ENCODE results near the gene NPVF. TPM values are rescaled to one million over a fixed set of nuclear protein-coding genes. Genes with fewer than 3 reads are reported as not detected.

Gene NPVF
- total RNA-seq, 1 donor from 2014 or later = not detected

DNA sequence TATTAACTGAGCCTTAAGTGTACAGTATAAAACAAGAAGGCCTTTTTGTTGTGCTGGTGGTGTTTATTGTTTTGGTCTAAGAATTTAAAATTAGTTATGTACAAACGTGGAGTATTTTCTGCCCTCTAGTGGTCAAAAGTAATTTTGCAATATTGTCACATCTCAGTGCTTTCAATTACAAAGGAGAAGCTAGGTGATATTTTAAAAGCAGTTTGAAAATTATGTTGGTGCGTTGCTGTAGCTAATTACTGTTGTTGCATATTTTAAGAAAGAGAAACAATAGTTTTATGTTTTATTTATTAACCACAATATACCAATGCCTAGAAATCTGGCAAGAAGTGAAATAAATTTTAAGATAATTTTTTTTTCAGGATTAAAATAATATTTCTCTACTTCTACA lies 11.4 kb downstream of the NPVF start:
- Histone ChIP-seq H3K27ac (replicated peaks) (no peak overlapping the region), H3K9me3 (replicated peaks) (no peaks in the 10 kb centered on the region), H3K4me3 (no peak overlapping the region), H3K27me3 (ENCODE audit: low read depth) (peaks cover 57% of the 10 kb centered on the region), H3K36me3 (no peaks in the 10 kb centered on the region), H3K4me1 (no peaks in the 10 kb centered on the region)
- intact Hi-C loops (cut with micrococcal nuclease) = no loop called here
- TF ChIP-seq, protein P1, sequence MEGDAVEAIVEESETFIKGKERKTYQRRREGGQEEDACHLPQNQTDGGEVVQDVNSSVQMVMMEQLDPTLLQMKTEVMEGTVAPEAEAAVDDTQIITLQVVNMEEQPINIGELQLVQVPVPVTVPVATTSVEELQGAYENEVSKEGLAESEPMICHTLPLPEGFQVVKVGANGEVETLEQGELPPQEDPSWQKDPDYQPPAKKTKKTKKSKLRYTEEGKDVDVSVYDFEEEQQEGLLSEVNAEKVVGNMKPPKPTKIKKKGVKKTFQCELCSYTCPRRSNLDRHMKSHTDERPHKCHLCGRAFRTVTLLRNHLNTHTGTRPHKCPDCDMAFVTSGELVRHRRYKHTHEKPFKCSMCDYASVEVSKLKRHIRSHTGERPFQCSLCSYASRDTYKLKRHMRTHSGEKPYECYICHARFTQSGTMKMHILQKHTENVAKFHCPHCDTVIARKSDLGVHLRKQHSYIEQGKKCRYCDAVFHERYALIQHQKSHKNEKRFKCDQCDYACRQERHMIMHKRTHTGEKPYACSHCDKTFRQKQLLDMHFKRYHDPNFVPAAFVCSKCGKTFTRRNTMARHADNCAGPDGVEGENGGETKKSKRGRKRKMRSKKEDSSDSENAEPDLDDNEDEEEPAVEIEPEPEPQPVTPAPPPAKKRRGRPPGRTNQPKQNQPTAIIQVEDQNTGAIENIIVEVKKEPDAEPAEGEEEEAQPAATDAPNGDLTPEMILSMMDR (IDR thresholded peaks at IDR 0.05; ENCODE audit: borderline replicate concordance) = peak; percentile 85
- no peak for DNase-seq

DNA sequence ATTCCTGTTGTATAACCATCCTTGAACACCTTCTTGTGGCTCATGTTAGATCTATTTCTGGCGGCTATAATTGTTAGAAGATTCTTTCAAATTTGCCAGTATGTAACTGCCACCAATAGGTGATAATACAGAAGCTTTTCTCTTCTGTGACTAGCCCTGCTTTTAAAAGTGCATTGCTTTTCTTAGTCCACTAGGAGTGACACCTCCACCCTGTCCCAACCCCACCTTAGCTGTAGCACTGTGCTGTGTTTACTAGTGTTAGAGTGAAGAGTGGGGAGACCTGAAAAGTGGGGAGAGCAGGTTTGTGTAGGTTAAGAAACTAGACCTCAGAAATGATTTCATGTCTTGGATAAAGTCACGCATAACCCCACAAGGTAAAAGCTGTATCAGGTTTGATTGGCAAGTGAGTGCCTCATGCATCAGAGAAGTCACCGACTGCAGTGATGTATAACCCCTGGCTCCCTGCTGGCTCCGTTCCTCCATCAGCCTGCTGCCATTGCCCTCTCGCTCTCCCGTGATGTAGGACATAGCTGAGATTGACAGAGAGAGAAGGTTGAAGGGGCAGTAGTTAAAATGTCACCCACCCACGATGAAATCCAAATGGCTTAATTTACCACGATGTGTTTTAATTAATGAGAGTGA lies 12.5 kb downstream of the NPVF start:
- Histone ChIP-seq H3K4me3 (no peak overlapping the region), H3K36me3 (no peaks in the 10 kb centered on the region), H3K9me3 (replicated peaks) (no peaks in the 10 kb centered on the region), H3K27me3 (ENCODE audit: low read depth) (peaks cover 47% of the 10 kb centered on the region), H3K27ac (replicated peaks) (no peak overlapping the region), H3K4me1 (no peaks in the 10 kb centered on the region)
- TF ChIP-seq, protein P1 (IDR thresholded peaks at IDR 0.05; ENCODE audit: borderline replicate concordance) = no peak
- DNase-seq = no peak
- intact Hi-C loops (cut with micrococcal nuclease) = no loop called here

- Histone ChIP-seq H3K4me1 (no peaks in the 10 kb centered on the region), H3K27ac (replicated peaks) (no peak overlapping the region), H3K9me3 (replicated peaks) (peaks cover 11% of the 10 kb centered on the region), H3K4me3 (no peak overlapping the region), H3K36me3 (no peaks in the 10 kb centered on the region), H3K27me3 (ENCODE audit: low read depth) (peaks cover 18% of the 10 kb centered on the region)
- no peak for DNase-seq
- intact Hi-C loops (cut with micrococcal nuclease) = no loop called here
- TF ChIP-seq, protein P1 (IDR thresholded peaks at IDR 0.05; ENCODE audit: borderline replicate concordance) = no peak
Observed at GRCh38 chr7:25208525-25209221, 19.6 kb downstream of the NPVF start.

GRCh38 chr7:25207887-25208286 lies 20.4 kb downstream of the NPVF start:
- no peak for DNase-seq
- H3K4me3 ChIP-seq = no peak overlapping the region
- no peaks in the 10 kb centered on the region for H3K36me3 ChIP-seq
- no peak overlapping the region for H3K27ac ChIP-seq (replicated peaks)
- peaks cover 11% of the 10 kb centered on the region for H3K9me3 ChIP-seq (replicated peaks)
- H3K27me3 ChIP-seq (ENCODE audit: low read depth) = peaks cover 25% of the 10 kb centered on the region
- no peaks in the 10 kb centered on the region for H3K4me1 ChIP-seq
- intact Hi-C loops (cut with micrococcal nuclease) = no loop called here
- TF ChIP-seq, protein P1 (IDR thresholded peaks at IDR 0.05; ENCODE audit: borderline replicate concordance) = no peak

DNA sequence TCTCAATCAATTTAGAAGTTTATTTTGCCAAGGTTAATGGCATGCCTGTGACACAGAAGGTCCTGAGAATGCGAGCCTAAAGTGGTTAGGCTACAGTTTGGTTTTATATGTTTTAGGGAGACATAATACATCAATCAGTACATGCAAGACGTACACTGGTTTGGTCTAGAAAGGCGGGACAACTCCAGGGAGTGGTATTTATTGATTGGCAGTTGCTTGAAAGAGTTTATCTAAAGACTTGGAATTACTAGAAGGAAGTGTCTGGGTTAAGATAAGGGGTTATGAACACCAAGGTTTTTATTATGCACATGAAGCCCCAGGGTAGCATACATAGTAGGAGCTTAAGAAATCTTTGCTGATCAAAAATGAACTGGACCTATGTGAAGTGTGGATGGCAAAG lies 21.5 kb downstream of the NPVF start:
- Histone ChIP-seq H3K9me3 (replicated peaks) (peaks cover 11% of the 10 kb centered on the region), H3K4me3 (no peak overlapping the region), H3K4me1 (no peaks in the 10 kb centered on the region), H3K27me3 (ENCODE audit: low read depth) (peaks cover 27% of the 10 kb centered on the region), H3K36me3 (no peaks in the 10 kb centered on the region), H3K27ac (replicated peaks) (no peak overlapping the region)
- TF ChIP-seq, protein P1 (IDR thresholded peaks at IDR 0.05; ENCODE audit: borderline replicate concordance) = no peak
- no peak for DNase-seq
- intact Hi-C loops (cut with micrococcal nuclease) = no loop called here

Measured in left ventricle myocardium inferior (tissue), 1 donor.